SU-DHL-6 (cell line): ENCODE measurements around the gene FAH.

Experiments
- CTCF ChIP-seq: fragments of 200-600 bp; sonication (generic); IDR thresholded peaks from one replicate; pipeline ENCODE4 v1.5.1; 2017; ENCODE audit warnings: antibody characterized with exemption, mild to moderate bottlenecking, low read length, moderate library complexity; ENCODE audit not compliant: insufficient read depth, poor library complexity, severe bottlenecking
- EZH2phosphoT487 ChIP-seq: fragments of 200-600 bp; sonication (generic), shearing (Covaris generic); conservative IDR thresholded peaks from 2 replicates; pipeline ENCODE4 v1.6.1; 2018; ENCODE audit warnings: mild to moderate bottlenecking, antibody characterized with exemption, low read length, moderate library complexity, mixed read lengths

- TF ChIP-seq CTCF (no peak), EZH2phosphoT487 (no peak)
Observed at GRCh38 chr15:80194186-80194585, 41.4 kb downstream of the FAH start.
